GM23338 (cell line): Measurements from ENCODE around the gene KDR. TPM values are rescaled to one million over a fixed set of nuclear protein-coding genes. Genes with fewer than 3 reads are reported as not detected.

Experiments used
- ATAC-seq: fragments of 200-7000 bp; cut with Tn5 transposase; 3 replicates; pipeline ENCODE4 v1.9.1; 2020
- DNase-seq: peaks from one replicate; pipeline ENCODE4 v3.0.0-alpha.2; 2015; ENCODE audit warnings: low spot score
- H2AFZ ChIP-seq: fragments of 200-600 bp; sonication (generic); 2 replicates; pipeline ENCODE4 v1.8.0; 2016; ENCODE audit warnings: antibody characterized with exemption, mild to moderate bottlenecking, moderate library complexity
- H3F3A ChIP-seq: fragments of 200-600 bp; sonication (generic); replicated peaks from 2 replicates; pipeline ENCODE4 v1.8.0; 2017; ENCODE audit warnings: antibody characterized with exemption, mixed run types, low read depth
- H3K27ac ChIP-seq: fragments of 200-600 bp; sonication (generic); 2 replicates; pipeline ENCODE4 v1.6.1; 2016; ENCODE audit warnings: low read depth
- H3K27me3 ChIP-seq: fragments of 200-600 bp; sonication (generic); 2 replicates; pipeline ENCODE4 v1.8.0; 2016; ENCODE audit warnings: mild to moderate bottlenecking, mixed run types, moderate library complexity; ENCODE audit not compliant: insufficient read depth
- H3K36me3 ChIP-seq: fragments of 200-600 bp; sonication (generic); 2 replicates; pipeline ENCODE4 v1.8.0; 2016; ENCODE audit warnings: mild to moderate bottlenecking; ENCODE audit not compliant: insufficient read depth
- H3K4me1 ChIP-seq: fragments of 200-600 bp; sonication (generic); 2 replicates; pipeline ENCODE4 v1.8.0; 2016; ENCODE audit warnings: mild to moderate bottlenecking, moderate library complexity; ENCODE audit not compliant: insufficient read depth
- H3K4me2 ChIP-seq: fragments of 200-600 bp; sonication (generic); 2 replicates; pipeline ENCODE4 v1.7.1; 2017; ENCODE audit warnings: mixed run types
- H3K4me3 ChIP-seq: fragments of 200-600 bp; sonication (generic); 2 replicates; pipeline ENCODE4 v1.6.1; 2016; ENCODE audit warnings: mixed run types
- H3K79me2 ChIP-seq: fragments of 200-600 bp; sonication (generic); replicated peaks from 2 replicates; pipeline ENCODE4 v1.8.0; 2017; ENCODE audit warnings: mild to moderate bottlenecking; ENCODE audit not compliant: insufficient read depth
- H3K9me2 ChIP-seq: fragments of 200-600 bp; sonication (generic); 2 replicates; pipeline ENCODE4 v1.8.0; 2017; ENCODE audit not compliant: insufficient read depth
- H4K20me1 ChIP-seq: fragments of 200-600 bp; sonication (generic); replicated peaks from 2 replicates; pipeline ENCODE4 v1.8.0; 2017; ENCODE audit warnings: mild to moderate bottlenecking; ENCODE audit not compliant: insufficient read depth
- H3K27ac Mint-ChIP-seq: 2 replicates; pipeline ENCODE4 v1.8.0; 2020; ENCODE audit warnings: inconsistent platforms, mild to moderate bottlenecking, moderate library complexity, mixed read lengths
- H3K27me3 Mint-ChIP-seq: 3 replicates; pipeline ENCODE4 v1.8.0; 2022; ENCODE audit warnings: low read depth, mild to moderate bottlenecking, moderate library complexity, mixed read lengths, inconsistent platforms; ENCODE audit not compliant: insufficient read depth, poor library complexity
- H3K36me3 Mint-ChIP-seq: 3 replicates; pipeline ENCODE4 v1.8.0; 2021; ENCODE audit warnings: low read depth, mild to moderate bottlenecking, inconsistent platforms, moderate library complexity, mixed read lengths
- H3K4me1 Mint-ChIP-seq: 3 replicates; pipeline ENCODE4 v1.8.0; 2020; ENCODE audit warnings: mild to moderate bottlenecking, inconsistent platforms, mixed read lengths
- H3K4me3 Mint-ChIP-seq: 3 replicates; pipeline ENCODE4 v1.8.0; 2021; ENCODE audit warnings: moderate library complexity, mild to moderate bottlenecking, inconsistent platforms, mixed read lengths
- H3K9me3 Mint-ChIP-seq: 3 replicates; pipeline ENCODE4 v1.8.0; 2020; ENCODE audit warnings: moderate library complexity, mild to moderate bottlenecking, inconsistent platforms, mixed read lengths
- EZH2phosphoT487 ChIP-seq: fragments of 200-600 bp; sonication (generic); IDR thresholded peaks from one replicate; pipeline ENCODE4 v1.8.1; 2018; ENCODE audit warnings: antibody characterized with exemption; ENCODE audit not compliant: unreplicated experiment
- NANOG ChIP-seq: IDR thresholded peaks from 2 replicates; pipeline ENCODE4 v1.6.1; 2016; ENCODE audit warnings: antibody characterized with exemption, borderline replicate concordance
- STAT1 ChIP-seq: IDR thresholded peaks from one replicate; pipeline ENCODE4 v1.6.1; 2016; ENCODE audit warnings: antibody characterized with exemption; ENCODE audit not compliant: unreplicated experiment
- ZNF331 ChIP-seq: fragments of 250-450 bp; sonication (Bioruptor Pico); IDR thresholded peaks from 2 replicates; pipeline ENCODE4 v1.5.0; 2020; ENCODE audit warnings: low read depth, mild to moderate bottlenecking, moderate library complexity
- polyA plus RNA-seq: library from polyadenylated mRNA; unstranded; fragments of >200 nt; fragmentation: Nextera tagmentation; extraction: Ambion mirVana; gene quantifications from 2 replicates; pipeline ENCODE4 v1.2.1, GENCODE V29; 2016
- total RNA-seq: library from RNA; depleted of rRNA; stranded (reverse); fragments of >200 nt; shearing (Covaris generic); gene quantifications from 2 replicates; pipeline ENCODE4 v1.2.3, GENCODE V29; 2014
- TF ChIP-seq, protein P1 (sequence below): fragments of 250-450 bp; sonication (Bioruptor Pico); IDR thresholded peaks from 2 replicates; pipeline ENCODE4 v1.5.0; 2020; ENCODE audit warnings: mild to moderate bottlenecking, moderate library complexity
- TF ChIP-seq, protein P2 (sequence below): IDR thresholded peaks from 2 replicates; pipeline ENCODE4 v1.6.1; 2016; ENCODE audit warnings: antibody characterized with exemption
- TF ChIP-seq, protein P3 (sequence below): IDR thresholded peaks from one replicate; pipeline ENCODE4 v1.6.1; 2018; ENCODE audit warnings: antibody characterized with exemption; ENCODE audit not compliant: unreplicated experiment
- TF ChIP-seq, protein P4 (sequence below), 2 experiments: fragments of 200-600 bp in 1 of 2; sonication (generic) in 1 of 2; conservative IDR thresholded peaks; 2 replicates each; pipeline versions ENCODE4 v1.5.1 to v1.6.1; 2016 to 2017; ENCODE audit warnings: antibody characterized with exemption in 2 of 2, low read depth in 2 of 2, mild to moderate bottlenecking in 2 of 2, moderate library complexity in 1 of 2

Gene KDR
- total and polyA plus RNA-seq, 2 experiments from 2014 or later, result 27.9 to 109 TPM

DNA sequence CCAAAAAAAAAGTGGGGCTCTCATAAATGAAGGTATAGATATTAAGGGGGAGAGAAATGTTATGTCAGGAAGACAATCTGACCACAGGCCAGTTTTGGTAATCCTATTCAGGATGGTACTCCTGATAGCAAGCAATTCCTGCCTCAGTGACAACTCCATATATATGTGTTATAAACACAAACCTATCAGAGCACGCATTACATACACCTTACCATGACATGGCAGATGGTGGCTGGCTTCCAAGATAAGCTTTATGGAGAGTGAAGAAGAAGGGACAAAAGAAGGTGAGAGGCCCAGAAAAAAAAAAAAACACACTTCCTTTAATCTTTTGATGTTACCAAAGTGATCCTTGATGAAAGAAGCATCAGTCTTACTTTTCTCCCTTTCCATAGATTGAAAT is 29.5 kb upstream of the KDR start (continued):
- TF ChIP-seq, protein P1, sequence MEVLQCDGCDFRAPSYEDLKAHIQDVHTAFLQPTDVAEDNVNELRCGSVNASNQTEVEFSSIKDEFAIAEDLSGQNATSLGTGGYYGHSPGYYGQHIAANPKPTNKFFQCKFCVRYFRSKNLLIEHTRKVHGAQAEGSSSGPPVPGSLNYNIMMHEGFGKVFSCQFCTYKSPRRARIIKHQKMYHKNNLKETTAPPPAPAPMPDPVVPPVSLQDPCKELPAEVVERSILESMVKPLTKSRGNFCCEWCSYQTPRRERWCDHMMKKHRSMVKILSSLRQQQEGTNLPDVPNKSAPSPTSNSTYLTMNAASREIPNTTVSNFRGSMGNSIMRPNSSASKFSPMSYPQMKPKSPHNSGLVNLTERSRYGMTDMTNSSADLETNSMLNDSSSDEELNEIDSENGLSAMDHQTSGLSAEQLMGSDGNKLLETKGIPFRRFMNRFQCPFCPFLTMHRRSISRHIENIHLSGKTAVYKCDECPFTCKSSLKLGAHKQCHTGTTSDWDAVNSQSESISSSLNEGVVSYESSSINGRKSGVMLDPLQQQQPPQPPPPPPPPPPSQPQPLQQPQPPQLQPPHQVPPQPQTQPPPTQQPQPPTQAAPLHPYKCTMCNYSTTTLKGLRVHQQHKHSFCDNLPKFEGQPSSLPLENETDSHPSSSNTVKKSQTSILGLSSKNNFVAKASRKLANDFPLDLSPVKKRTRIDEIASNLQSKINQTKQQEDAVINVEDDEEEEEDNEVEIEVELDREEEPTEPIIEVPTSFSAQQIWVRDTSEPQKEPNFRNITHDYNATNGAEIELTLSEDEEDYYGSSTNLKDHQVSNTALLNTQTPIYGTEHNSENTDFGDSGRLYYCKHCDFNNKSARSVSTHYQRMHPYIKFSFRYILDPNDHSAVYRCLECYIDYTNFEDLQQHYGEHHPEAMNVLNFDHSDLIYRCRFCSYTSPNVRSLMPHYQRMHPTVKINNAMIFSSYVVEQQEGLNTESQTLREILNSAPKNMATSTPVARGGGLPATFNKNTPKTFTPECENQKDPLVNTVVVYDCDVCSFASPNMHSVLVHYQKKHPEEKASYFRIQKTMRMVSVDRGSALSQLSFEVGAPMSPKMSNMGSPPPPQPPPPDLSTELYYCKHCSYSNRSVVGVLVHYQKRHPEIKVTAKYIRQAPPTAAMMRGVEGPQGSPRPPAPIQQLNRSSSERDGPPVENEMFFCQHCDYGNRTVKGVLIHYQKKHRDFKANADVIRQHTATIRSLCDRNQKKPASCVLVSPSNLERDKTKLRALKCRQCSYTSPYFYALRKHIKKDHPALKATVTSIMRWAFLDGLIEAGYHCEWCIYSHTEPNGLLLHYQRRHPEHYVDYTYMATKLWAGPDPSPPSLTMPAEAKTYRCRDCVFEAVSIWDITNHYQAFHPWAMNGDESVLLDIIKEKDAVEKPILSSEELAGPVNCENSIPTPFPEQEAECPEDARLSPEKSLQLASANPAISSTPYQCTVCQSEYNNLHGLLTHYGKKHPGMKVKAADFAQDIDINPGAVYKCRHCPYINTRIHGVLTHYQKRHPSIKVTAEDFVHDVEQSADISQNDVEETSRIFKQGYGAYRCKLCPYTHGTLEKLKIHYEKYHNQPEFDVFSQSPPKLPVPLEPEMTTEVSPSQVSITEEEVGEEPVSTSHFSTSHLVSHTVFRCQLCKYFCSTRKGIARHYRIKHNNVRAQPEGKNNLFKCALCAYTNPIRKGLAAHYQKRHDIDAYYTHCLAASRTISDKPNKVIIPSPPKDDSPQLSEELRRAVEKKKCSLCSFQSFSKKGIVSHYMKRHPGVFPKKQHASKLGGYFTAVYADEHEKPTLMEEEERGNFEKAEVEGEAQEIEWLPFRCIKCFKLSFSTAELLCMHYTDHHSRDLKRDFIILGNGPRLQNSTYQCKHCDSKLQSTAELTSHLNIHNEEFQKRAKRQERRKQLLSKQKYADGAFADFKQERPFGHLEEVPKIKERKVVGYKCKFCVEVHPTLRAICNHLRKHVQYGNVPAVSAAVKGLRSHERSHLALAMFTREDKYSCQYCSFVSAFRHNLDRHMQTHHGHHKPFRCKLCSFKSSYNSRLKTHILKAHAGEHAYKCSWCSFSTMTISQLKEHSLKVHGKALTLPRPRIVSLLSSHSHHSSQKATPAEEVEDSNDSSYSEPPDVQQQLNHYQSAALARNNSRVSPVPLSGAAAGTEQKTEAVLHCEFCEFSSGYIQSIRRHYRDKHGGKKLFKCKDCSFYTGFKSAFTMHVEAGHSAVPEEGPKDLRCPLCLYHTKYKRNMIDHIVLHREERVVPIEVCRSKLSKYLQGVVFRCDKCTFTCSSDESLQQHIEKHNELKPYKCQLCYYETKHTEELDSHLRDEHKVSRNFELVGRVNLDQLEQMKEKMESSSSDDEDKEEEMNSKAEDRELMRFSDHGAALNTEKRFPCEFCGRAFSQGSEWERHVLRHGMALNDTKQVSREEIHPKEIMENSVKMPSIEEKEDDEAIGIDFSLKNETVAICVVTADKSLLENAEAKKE, result no peak
- TF ChIP-seq NANOG (no peak), STAT1 (no peak)
- TF ChIP-seq, protein P2, sequence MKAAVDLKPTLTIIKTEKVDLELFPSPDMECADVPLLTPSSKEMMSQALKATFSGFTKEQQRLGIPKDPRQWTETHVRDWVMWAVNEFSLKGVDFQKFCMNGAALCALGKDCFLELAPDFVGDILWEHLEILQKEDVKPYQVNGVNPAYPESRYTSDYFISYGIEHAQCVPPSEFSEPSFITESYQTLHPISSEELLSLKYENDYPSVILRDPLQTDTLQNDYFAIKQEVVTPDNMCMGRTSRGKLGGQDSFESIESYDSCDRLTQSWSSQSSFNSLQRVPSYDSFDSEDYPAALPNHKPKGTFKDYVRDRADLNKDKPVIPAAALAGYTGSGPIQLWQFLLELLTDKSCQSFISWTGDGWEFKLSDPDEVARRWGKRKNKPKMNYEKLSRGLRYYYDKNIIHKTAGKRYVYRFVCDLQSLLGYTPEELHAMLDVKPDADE, result no peak

DNA sequence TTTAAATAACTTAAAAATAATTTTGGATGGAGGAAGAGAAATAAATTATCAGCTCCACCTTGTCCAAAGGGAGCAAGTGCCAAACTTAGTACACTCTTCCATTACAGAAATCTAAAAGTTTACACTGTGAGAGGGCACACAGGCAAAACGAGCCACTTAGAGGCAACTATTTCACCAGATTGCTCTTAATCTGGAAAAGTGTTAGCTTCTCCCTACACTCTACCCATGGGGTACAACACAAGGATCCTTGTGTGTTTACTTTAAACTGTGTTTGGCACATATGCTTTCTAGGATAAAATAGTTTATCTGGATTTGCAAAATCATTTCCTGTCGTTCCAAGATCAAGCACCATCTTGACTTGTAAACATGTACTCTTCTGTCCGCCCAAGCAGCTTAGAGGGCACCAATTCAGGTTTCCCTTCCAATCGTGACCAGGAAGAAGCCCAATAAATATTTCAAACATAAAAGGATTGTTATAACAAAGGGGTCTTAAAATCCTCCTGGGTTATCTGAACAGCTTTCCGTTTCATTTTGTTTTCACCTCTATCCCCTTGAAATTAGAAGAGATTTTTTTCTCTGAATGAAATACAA is 29.0 kb upstream of the KDR start:
- Histone ChIP-seq H3K9me2 (no peaks in the 10 kb centered on the region; the same call in 1 of the 2 replicates), H3K79me2 (no peaks in the 10 kb centered on the region), H3K4me1 (no peaks in the 10 kb centered on the region; the same call in 1 of the 2 replicates), H3K27ac (no peak overlapping the region), H4K20me1 (no peaks in the 10 kb centered on the region), H3K4me3 (no peak overlapping the region), H2AFZ (no peak overlapping the region; the same call in 1 of the 2 replicates), H3F3A (no peaks in the 10 kb centered on the region), H3K4me2 (no peak overlapping the region), H3K27me3 (no peaks in the 10 kb centered on the region), H3K36me3 (no peaks in the 10 kb centered on the region)
- no peak for TF ChIP-seq ZNF331 (CRISPR knock-in tag)
- TF ChIP-seq, protein P3, sequence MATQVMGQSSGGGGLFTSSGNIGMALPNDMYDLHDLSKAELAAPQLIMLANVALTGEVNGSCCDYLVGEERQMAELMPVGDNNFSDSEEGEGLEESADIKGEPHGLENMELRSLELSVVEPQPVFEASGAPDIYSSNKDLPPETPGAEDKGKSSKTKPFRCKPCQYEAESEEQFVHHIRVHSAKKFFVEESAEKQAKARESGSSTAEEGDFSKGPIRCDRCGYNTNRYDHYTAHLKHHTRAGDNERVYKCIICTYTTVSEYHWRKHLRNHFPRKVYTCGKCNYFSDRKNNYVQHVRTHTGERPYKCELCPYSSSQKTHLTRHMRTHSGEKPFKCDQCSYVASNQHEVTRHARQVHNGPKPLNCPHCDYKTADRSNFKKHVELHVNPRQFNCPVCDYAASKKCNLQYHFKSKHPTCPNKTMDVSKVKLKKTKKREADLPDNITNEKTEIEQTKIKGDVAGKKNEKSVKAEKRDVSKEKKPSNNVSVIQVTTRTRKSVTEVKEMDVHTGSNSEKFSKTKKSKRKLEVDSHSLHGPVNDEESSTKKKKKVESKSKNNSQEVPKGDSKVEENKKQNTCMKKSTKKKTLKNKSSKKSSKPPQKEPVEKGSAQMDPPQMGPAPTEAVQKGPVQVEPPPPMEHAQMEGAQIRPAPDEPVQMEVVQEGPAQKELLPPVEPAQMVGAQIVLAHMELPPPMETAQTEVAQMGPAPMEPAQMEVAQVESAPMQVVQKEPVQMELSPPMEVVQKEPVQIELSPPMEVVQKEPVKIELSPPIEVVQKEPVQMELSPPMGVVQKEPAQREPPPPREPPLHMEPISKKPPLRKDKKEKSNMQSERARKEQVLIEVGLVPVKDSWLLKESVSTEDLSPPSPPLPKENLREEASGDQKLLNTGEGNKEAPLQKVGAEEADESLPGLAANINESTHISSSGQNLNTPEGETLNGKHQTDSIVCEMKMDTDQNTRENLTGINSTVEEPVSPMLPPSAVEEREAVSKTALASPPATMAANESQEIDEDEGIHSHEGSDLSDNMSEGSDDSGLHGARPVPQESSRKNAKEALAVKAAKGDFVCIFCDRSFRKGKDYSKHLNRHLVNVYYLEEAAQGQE, result no peak
- no peak for TF ChIP-seq NANOG
- TF ChIP-seq, protein P4, sequence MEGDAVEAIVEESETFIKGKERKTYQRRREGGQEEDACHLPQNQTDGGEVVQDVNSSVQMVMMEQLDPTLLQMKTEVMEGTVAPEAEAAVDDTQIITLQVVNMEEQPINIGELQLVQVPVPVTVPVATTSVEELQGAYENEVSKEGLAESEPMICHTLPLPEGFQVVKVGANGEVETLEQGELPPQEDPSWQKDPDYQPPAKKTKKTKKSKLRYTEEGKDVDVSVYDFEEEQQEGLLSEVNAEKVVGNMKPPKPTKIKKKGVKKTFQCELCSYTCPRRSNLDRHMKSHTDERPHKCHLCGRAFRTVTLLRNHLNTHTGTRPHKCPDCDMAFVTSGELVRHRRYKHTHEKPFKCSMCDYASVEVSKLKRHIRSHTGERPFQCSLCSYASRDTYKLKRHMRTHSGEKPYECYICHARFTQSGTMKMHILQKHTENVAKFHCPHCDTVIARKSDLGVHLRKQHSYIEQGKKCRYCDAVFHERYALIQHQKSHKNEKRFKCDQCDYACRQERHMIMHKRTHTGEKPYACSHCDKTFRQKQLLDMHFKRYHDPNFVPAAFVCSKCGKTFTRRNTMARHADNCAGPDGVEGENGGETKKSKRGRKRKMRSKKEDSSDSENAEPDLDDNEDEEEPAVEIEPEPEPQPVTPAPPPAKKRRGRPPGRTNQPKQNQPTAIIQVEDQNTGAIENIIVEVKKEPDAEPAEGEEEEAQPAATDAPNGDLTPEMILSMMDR (conservative IDR thresholded peaks at IDR 0.05; ENCODE audit: low read depth in 2 of 2), result no peak
- TF ChIP-seq EZH2phosphoT487, result no peak
- ATAC-seq (no peak), DNase-seq (no peak)
- no peaks in the 10 kb centered on the region; the same call in 2 of the 3 replicates for H3K4me1 Mint-ChIP-seq
- H3K4me3 Mint-ChIP-seq, result no peak overlapping the region
- no peak overlapping the region for H3K27ac Mint-ChIP-seq
- no peaks in the 10 kb centered on the region for H3K36me3 Mint-ChIP-seq
- peaks cover 5% of the 10 kb centered on the region for H3K27me3 Mint-ChIP-seq
- H3K9me3 Mint-ChIP-seq, result no peaks in the 10 kb centered on the region
